Body of pancreas (tissue), 4 donors: ENCODE data around the gene ITPR2.

ENCODE experiments used
- CTCF ChIP-seq, 7 experiments: fragments of 450-650 bp in 4 of 7; fragments of 200-600 bp in 3 of 7; sonication (generic) in 3 of 7; IDR thresholded peaks; one replicate each; pipeline ENCODE4 v1.5.1; 2016 to 2019; ENCODE audit warnings: antibody characterized with exemption in 7 of 7
- POLR2A ChIP-seq, 3 donors: fragments of 450-650 bp; IDR thresholded peaks; one replicate each; pipeline ENCODE4 v1.6.1; 2016; ENCODE audit warnings: antibody characterized with exemption in 3 of 3, mild to moderate bottlenecking in 2 of 3

GRCh38 chr12:26566186-26566585 lies 266.8 kb downstream of the ITPR2 start:
- TF ChIP-seq POLR2A (IDR thresholded peaks at IDR 0.05) (no peak), CTCF (IDR thresholded peaks at IDR 0.05) (no peak)
